ENCODE measurements around the gene ZIC5. TPM values are rescaled to one million over a fixed set of nuclear protein-coding genes. Genes with fewer than 3 reads are reported as not detected.

ZIC5 gene
- total and polyA plus RNA-seq, 2 of the 4 experiments (the other 2 are of a cell fraction): not detected

GRCh38 chr13:99998261-99998660 lies 26.7 kb upstream of the ZIC5 start:
- no peak overlapping the region for H3K56ac ChIP-seq (ENCODE audit: extremely low read depth, insufficient read depth, low read length)
- BruUV-seq (replicated peaks): no TSS peak
- H3K4me3 ChIP-seq (ENCODE audit: insufficient read depth, low read depth, low read length): no peak overlapping the region
- no peak overlapping the region for H3K18ac ChIP-seq (ENCODE audit: low read depth, low read length)
- H3K14ac ChIP-seq (replicated peaks; ENCODE audit: low read depth, low read length): no peak overlapping the region
- H2BK20ac ChIP-seq (ENCODE audit: low read depth, low read length): no peak overlapping the region
- peaks cover 17% of the 10 kb centered on the region for H3K9me3 ChIP-seq (ENCODE audit: control insufficient read depth, insufficient read depth, low read length)
- no peak for TF ChIP-seq MAZ (IDR thresholded peaks at IDR 0.05; ENCODE audit: borderline replicate concordance, low read depth, low read length)
- TF ChIP-seq RAD21 (IDR thresholded peaks at IDR 0.05; ENCODE audit: low read length): no peak
- no peak for TF ChIP-seq RCOR1 (IDR thresholded peaks at IDR 0.05; ENCODE audit: insufficient replicate concordance, low read length)
- TF ChIP-seq USF2 (IDR thresholded peaks at IDR 0.05; ENCODE audit: low read depth, low read length): no peak
- TF ChIP-seq BHLHE40 (IDR thresholded peaks at IDR 0.05; ENCODE audit: low read depth, low read length): no peak
- TF ChIP-seq NFE2L2 (IDR thresholded peaks at IDR 0.05; ENCODE audit: low read depth, low read length): no peak
- no peak for TF ChIP-seq MAFK (IDR thresholded peaks at IDR 0.05; ENCODE audit: low read depth, low read length)
- no peak for TF ChIP-seq MXI1 (IDR thresholded peaks at IDR 0.05; ENCODE audit: borderline replicate concordance, low read depth, low read length)
- no peak for TF ChIP-seq CHD1 (IDR thresholded peaks at IDR 0.05; ENCODE audit: low read depth, low read length)
- no peak for TF ChIP-seq CEBPB (IDR thresholded peaks at IDR 0.05; ENCODE audit: low read depth, low read length)
- no peak for TF ChIP-seq RFX5 (IDR thresholded peaks at IDR 0.05; ENCODE audit: low read depth, low read length)
- no peak for TF ChIP-seq SMC3 (IDR thresholded peaks at IDR 0.05; ENCODE audit: low read depth, low read length)
- TF ChIP-seq, protein P1, sequence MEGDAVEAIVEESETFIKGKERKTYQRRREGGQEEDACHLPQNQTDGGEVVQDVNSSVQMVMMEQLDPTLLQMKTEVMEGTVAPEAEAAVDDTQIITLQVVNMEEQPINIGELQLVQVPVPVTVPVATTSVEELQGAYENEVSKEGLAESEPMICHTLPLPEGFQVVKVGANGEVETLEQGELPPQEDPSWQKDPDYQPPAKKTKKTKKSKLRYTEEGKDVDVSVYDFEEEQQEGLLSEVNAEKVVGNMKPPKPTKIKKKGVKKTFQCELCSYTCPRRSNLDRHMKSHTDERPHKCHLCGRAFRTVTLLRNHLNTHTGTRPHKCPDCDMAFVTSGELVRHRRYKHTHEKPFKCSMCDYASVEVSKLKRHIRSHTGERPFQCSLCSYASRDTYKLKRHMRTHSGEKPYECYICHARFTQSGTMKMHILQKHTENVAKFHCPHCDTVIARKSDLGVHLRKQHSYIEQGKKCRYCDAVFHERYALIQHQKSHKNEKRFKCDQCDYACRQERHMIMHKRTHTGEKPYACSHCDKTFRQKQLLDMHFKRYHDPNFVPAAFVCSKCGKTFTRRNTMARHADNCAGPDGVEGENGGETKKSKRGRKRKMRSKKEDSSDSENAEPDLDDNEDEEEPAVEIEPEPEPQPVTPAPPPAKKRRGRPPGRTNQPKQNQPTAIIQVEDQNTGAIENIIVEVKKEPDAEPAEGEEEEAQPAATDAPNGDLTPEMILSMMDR (conservative IDR thresholded peaks at IDR 0.05; ENCODE audit: low read depth, low read length): no peak
- TF ChIP-seq FOS (IDR thresholded peaks at IDR 0.05; ENCODE audit: low read depth, low read length): no peak
- no peak overlapping the region for H3K27ac ChIP-seq (ENCODE audit: insufficient read depth, low read length)
- no peak overlapping the region for H2AK9ac ChIP-seq (replicated peaks; ENCODE audit: low read depth, low read length, poor library complexity)
- dilution Hi-C loops (cut with HindIII; ENCODE audit: low sequenced_read_pairs, unreplicated experiment): no loop called here
- H3K36me3 ChIP-seq (ENCODE audit: control insufficient read depth, insufficient read depth, low read length): no peaks in the 10 kb centered on the region
- peaks cover 66% of the 10 kb centered on the region for H3K27me3 ChIP-seq (ENCODE audit: control insufficient read depth, insufficient read depth, low read length)
- no peaks in the 10 kb centered on the region for H4K20me1 ChIP-seq (ENCODE audit: insufficient read depth, low read length)
- no peak overlapping the region for H2BK15ac ChIP-seq (ENCODE audit: low read depth, low read length)
- in situ Hi-C loops (cut with MboI; ENCODE audit: low sequenced_read_pairs): no loop called here
- intact Hi-C loops (cut with micrococcal nuclease): no loop called here
- H2AFZ ChIP-seq (replicated peaks; ENCODE audit: low read length, poor library complexity): no peak overlapping the region
- no peaks in the 10 kb centered on the region for H3K4me1 ChIP-seq (ENCODE audit: control insufficient read depth, insufficient read depth, low read length)
- H2BK120ac ChIP-seq (ENCODE audit: low read depth, low read length): no peak overlapping the region
- H3K79me1 ChIP-seq (ENCODE audit: low read depth in 1 of 2, low read length in 2 of 2): no peaks in the 10 kb centered on the region
- H2AK5ac ChIP-seq (ENCODE audit: low read depth, low read length): no peak overlapping the region
- H3K9me1 ChIP-seq (ENCODE audit: insufficient read depth, low read length): no peaks in the 10 kb centered on the region
- ChIA-PET CTCF (no interaction called here), POLR2A (ENCODE audit: unreplicated experiment) (no interaction called here)
- ATAC-seq (ENCODE audit: low read depth) (no peak), DNase-seq (no peak)
- H2BK5ac ChIP-seq (ENCODE audit: low read depth, low read length, poor library complexity, severe bottlenecking): no peak overlapping the region
- 80% methylated on average over 3 of the region's 11 CpGs; no CpG with 5 or more reads in 1 of the 2 experiments for WGBS, 2 experiments (ENCODE audit: extremely low coverage in 2 of 2, insufficient read length in 1 of 2)
- H4K8ac ChIP-seq (ENCODE audit: low read depth in 2 of 2, low read length in 2 of 2): no peak overlapping the region
- H3K23ac ChIP-seq (ENCODE audit: low read depth, low read length): no peak overlapping the region
- no peak overlapping the region for H3K9ac ChIP-seq (ENCODE audit: low read depth, low read length)
- no peak overlapping the region for H3K4ac ChIP-seq (ENCODE audit: low read depth, low read length)
- H3K4me2 ChIP-seq (ENCODE audit: low read depth, low read length): no peak overlapping the region
- H4K5ac ChIP-seq (ENCODE audit: low read depth, low read length): no peak overlapping the region
- H4K91ac ChIP-seq (ENCODE audit: insufficient read depth, low read depth, low read length): no peak overlapping the region
